Large intestine (tissue), 3 donors: ENCODE measurements around the gene PARP8. TPM values are rescaled to one million over a fixed set of nuclear protein-coding genes. Genes with fewer than 3 reads are reported as not detected.
"Not testable (repeated sequence)": the region's sequence is repeated elsewhere in the genome, so short reads cannot be mapped to it uniquely, and the experiment has no call there.

Experiments used
- DNase-seq, 2 donors: peaks; one replicate each; pipeline versions ENCODE4 v3.0.0 to v3.0.0-alpha.2; 2013
- H3K27ac ChIP-seq: one replicate; pipeline ENCODE4 v1.5.1; 2013; ENCODE audit warnings: low read length
- H3K27me3 ChIP-seq: 2 replicates; pipeline ENCODE4 v1.6.1; 2013; ENCODE audit warnings: low read length; ENCODE audit not compliant: control insufficient read depth, insufficient read depth
- H3K36me3 ChIP-seq: 2 replicates; pipeline ENCODE4 v1.6.1; 2013; ENCODE audit warnings: low read length; ENCODE audit not compliant: control insufficient read depth, insufficient read depth
- H3K4me1 ChIP-seq: one replicate; pipeline ENCODE4 v1.6.1; 2013; ENCODE audit warnings: low read length; ENCODE audit not compliant: control insufficient read depth, insufficient read depth
- H3K4me3 ChIP-seq: one replicate; pipeline ENCODE4 v1.5.1; 2013; ENCODE audit warnings: low read length
- H3K9me3 ChIP-seq: one replicate; pipeline ENCODE4 v1.6.1; 2013; ENCODE audit warnings: mild to moderate bottlenecking, low read depth, low read length, moderate library complexity; ENCODE audit not compliant: control insufficient read depth
- WGBS: methylation state at CpG from one replicate; pipeline ENCODE4 v1.1.5; 2013; ENCODE audit warnings: low lambda C conversion rate; ENCODE audit not compliant: insufficient coverage; 5-methylcytosine and 5-hydroxymethylcytosine counted together
- polyA plus RNA-seq: library from polyadenylated mRNA; unstranded; fragments of 120-200 nt; gene quantifications from one replicate; pipeline ENCODE4 v1.2.1, GENCODE V29; 2013

PARP8 gene
- polyA plus RNA-seq, 1 donor = 16.9 TPM

DNA sequence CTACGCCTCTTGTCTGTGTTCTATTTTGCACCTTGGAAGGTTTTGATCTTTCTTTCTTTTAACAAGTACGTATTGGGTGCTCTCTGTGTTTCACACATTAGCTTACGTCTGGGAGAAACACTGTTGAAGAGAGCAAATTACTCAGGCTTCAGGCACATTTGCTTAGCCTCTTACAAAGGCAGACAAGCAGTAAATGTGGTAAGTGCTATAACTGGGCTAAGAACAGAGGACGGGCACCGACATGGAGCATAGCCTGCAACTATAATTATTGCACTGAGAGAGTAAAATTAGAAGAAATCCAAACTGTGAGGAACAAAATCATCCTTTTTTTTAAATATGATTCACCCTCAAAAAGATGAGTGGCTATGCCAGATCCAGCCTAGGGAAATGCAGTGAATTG lies 9.4 kb upstream of the PARP8 start:
- H3K4me3 ChIP-seq = no peak overlapping the region
- no peaks in the 10 kb centered on the region for H3K4me1 ChIP-seq
- WGBS = no CpG with 5 or more reads among the region's 5 CpGs
- H3K27ac ChIP-seq = no peak overlapping the region
- H3K9me3 ChIP-seq = no peaks in the 10 kb centered on the region
- DNase-seq = no peak
- H3K36me3 ChIP-seq = no peaks in the 10 kb centered on the region
- H3K27me3 ChIP-seq = no peaks in the 10 kb centered on the region

GRCh38 chr5:50658246-50658645 lies 8.2 kb upstream of the PARP8 start:
- no peak for DNase-seq
- no peak overlapping the region for H3K4me3 ChIP-seq
- 86% methylated on average over 1 of the region's 1 CpG for WGBS
- H3K4me1 ChIP-seq = no peaks in the 10 kb centered on the region
- H3K36me3 ChIP-seq = no peaks in the 10 kb centered on the region
- H3K27me3 ChIP-seq = no peaks in the 10 kb centered on the region
- no peaks in the 10 kb centered on the region for H3K9me3 ChIP-seq
- no peak overlapping the region for H3K27ac ChIP-seq

DNA sequence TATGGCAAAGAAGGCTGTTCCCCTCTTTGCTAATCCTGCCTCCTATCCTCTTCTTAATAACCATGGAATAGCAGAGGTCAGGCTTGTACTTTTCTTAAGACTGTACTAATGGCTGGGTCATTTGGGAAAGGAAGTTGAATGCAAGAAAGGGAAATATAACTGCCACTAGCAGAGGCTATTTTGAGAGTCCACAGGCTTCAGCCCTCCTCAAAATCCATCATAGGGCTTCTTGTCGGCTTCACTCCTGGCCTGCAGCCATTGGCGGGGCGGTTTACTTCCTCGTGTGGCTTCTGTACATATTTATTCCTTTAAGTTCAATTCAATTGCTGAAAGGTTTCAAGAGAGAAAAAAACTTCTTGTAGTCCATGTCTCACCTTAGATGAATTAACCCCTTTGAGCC lies 2.8 kb upstream of the PARP8 start:
- whole genome bisulfite sequencing = no CpG with 5 or more reads among the region's 4 CpGs
- Histone ChIP-seq H3K27ac (no peak overlapping the region), H3K4me1 (no peaks in the 10 kb centered on the region), H3K9me3 (no peaks in the 10 kb centered on the region), H3K4me3 (no peak overlapping the region), H3K36me3 (no peaks in the 10 kb centered on the region), H3K27me3 (no peaks in the 10 kb centered on the region)
- no peak for DNase-seq

DNA sequence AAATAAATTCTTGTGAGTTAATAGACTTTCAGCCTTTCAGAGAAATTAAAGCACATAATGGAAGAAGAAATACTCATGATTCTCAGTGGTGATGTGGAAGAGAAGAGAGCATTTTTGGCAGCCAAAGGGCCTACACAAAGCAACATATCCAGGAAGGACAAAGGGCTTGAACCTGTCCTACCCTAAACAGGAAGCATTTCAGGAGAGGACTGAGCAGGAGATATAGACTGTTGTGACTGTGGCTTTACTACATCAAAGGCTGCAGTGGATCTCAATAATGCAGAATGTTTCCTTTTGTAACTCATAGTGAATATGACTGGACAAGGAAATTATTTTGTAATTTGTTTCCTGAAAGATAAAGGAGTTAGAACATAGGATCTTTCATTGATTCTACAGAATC lies 1.3 kb upstream of the PARP8 start:
- no peaks in the 10 kb centered on the region for H3K4me1 ChIP-seq
- no peaks in the 10 kb centered on the region for H3K9me3 ChIP-seq
- no peak overlapping the region for H3K27ac ChIP-seq
- no peak overlapping the region for H3K4me3 ChIP-seq
- DNase-seq = peak in 1 of 2 donors; percentile 37
- H3K27me3 ChIP-seq = no peaks in the 10 kb centered on the region
- no peaks in the 10 kb centered on the region for H3K36me3 ChIP-seq

GRCh38 chr5:50665761-50666202 lies 655 bp upstream of the PARP8 start:
- WGBS = no CpG with 5 or more reads among the region's 8 CpGs
- Histone ChIP-seq H3K27ac (peak overlapping the region; percentile 72), H3K4me3 (peak overlapping the region; percentile 92)
- not testable (repeated sequence) for H3K4me1 ChIP-seq, H3K36me3 ChIP-seq, H3K27me3 ChIP-seq, H3K9me3 ChIP-seq
- DNase-seq = peak; percentile 41 to 77

DNA sequence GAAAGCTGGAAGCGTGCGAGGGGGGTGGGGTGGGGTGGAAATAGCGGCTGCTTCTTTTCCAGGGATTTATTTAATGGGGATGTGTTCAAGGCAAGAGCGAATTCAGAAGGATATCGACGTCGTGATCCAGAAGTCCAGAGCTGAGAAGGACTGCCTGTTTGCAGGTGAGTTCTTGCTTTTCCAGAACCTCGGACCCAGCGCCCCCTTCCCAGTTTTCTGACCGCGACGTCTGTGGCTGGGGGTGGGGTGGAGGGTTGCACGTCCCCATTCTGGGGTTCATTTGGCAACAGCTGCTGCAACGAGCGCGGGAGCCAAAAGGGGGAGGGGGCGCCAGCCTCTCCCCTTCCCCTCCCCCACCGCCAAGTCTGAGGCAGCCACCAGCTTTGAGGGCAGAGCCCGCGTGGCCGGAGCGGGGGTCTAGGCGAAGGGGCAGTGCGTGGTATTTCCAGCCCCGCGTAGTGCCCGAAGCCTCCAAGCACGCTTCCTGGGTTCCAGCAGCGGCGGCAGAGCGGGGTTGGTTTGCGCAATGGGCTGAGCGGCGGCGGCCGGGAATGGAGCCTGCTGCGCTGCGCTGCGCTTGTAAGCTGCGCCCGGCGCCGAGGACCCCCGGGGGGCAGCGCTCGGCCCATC lies 701 bp downstream of the PARP8 start:
- no CpG with 5 or more reads among the region's 46 CpGs for WGBS
- no peaks in the 10 kb centered on the region for H3K4me1 ChIP-seq
- DNase-seq = peak; percentile 53 to 73

GRCh38 chr5:50667653-50668595 lies 1.5 kb downstream of the PARP8 start:
- Histone ChIP-seq H3K36me3 (no peaks in the 10 kb centered on the region), H3K4me1 (no peaks in the 10 kb centered on the region), H3K9me3 (no peaks in the 10 kb centered on the region), H3K27me3 (no peaks in the 10 kb centered on the region), H3K27ac (peak overlapping the region; percentile 83), H3K4me3 (peak overlapping the region; percentile 92)
- peak; percentile 68 to 86 for DNase-seq
- WGBS = 2% methylated on average over 7 of the region's 46 CpGs

More for the DNA sequence above, 701 bp downstream of the PARP8 start:
- H3K27ac ChIP-seq = peak overlapping the region; percentile 83
- H3K36me3 ChIP-seq = no peaks in the 10 kb centered on the region
- H3K4me3 ChIP-seq = peak overlapping the region; percentile 92
- no peaks in the 10 kb centered on the region for H3K9me3 ChIP-seq
- H3K27me3 ChIP-seq = no peaks in the 10 kb centered on the region

DNA sequence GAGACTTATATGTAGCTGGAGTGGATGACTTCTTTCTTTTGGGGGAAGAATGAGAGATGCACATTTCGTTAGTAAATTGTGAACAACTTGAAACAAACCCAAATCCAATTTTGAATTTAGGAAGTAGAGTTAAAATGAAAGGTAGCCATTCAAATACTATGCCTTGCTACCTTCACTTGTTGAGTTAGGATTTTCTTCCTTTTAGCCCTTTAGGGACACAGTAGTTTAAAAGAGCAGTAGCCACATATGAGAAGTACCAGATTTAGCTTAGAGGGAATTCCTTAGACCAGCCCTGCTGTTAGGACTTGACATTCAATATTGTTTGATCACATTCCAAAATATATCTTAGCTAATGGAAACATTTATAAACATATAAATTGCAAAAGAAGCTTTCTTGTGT lies 2.2 kb downstream of the PARP8 start:
- not testable (repeated sequence) for H3K4me1 ChIP-seq, H3K36me3 ChIP-seq, H3K9me3 ChIP-seq, H3K27me3 ChIP-seq
- Histone ChIP-seq H3K4me3 (peak overlapping the region; percentile 92), H3K27ac (peak overlapping the region; percentile 83)
- WGBS = no CpG with 5 or more reads among the region's 1 CpG
- DNase-seq = peak in 1 of 2 donors; percentile 27

- Histone ChIP-seq H3K9me3 (no peaks in the 10 kb centered on the region), H3K4me1 (no peaks in the 10 kb centered on the region), H3K27ac (no peak overlapping the region), H3K36me3 (no peaks in the 10 kb centered on the region), H3K4me3 (no peak overlapping the region), H3K27me3 (no peaks in the 10 kb centered on the region)
- DNase-seq = no peak
- no CpG with 5 or more reads among the region's 2 CpGs for WGBS
These were observed 6.2 kb downstream of the PARP8 start for GRCh38 chr5:50672663-50673062.

GRCh38 chr5:50673444-50673843 lies 7.0 kb downstream of the PARP8 start:
- DNase-seq, H3K27ac ChIP-seq, H3K27me3 ChIP-seq, H3K9me3 ChIP-seq, H3K4me1 ChIP-seq, H3K4me3 ChIP-seq, H3K36me3 ChIP-seq: not testable (repeated sequence)
- 89% methylated on average over 2 of the region's 3 CpGs for WGBS
